Measurements from ENCODE around the gene SNX27.
"Not testable (repeated sequence)": the region's sequence is repeated elsewhere in the genome, so short reads cannot be mapped to it uniquely, and the experiment has no call there.

SNX27 gene

GRCh38 chr1:151723726-151724370 is 112.0 kb downstream of the SNX27 start:
- DNase-seq, result no peak

- no peak for DNase-seq
These were observed 116.6 kb downstream of the SNX27 start for GRCh38 chr1:151728151-151729054.

GRCh38 chr1:151729157-151729965 is 117.5 kb downstream of the SNX27 start:
- no peak for DNase-seq

GRCh38 chr1:151729966-151730291 is 118.1 kb downstream of the SNX27 start:
- DNase-seq, result no peak

GRCh38 chr1:151733126-151733525 is 121.3 kb downstream of the SNX27 start:
- DNase-seq, result no peak

- DNase-seq, result not testable (repeated sequence)
These were observed 122.1 kb downstream of the SNX27 start for GRCh38 chr1:151733995-151734394.

GRCh38 chr1:151737026-151737425 is 125.2 kb downstream of the SNX27 start:
- DNase-seq, result no peak

GRCh38 chr1:151737479-151737878 is 125.6 kb downstream of the SNX27 start:
- no peak for DNase-seq

- DNase-seq, result no peak
These were observed 127.9 kb downstream of the SNX27 start for GRCh38 chr1:151739590-151740355.

- no peak for DNase-seq
These were observed 129.7 kb downstream of the SNX27 start for GRCh38 chr1:151741516-151741915.

Measured in activated T-cell treated with anti-CD3 and anti-CD28 coated beads, Interleukin-2, amount 50 U/mL, for 48 hours (primary cell).